AG04450 (cell line): Measurements from ENCODE around the gene SCGB1A1. TPM values are rescaled to one million over a fixed set of nuclear protein-coding genes. Genes with fewer than 3 reads are reported as not detected.

Experiments used
- CTCF ChIA-PET: fragments of 300-600, 350-600 bp; formaldehyde crosslinking; extraction: SDS; loops from one replicate; lab custom pipeline; 2022; ENCODE audit warnings: antibody characterized with exemption, inconsistent platforms; lab: Charles Lee
- POLR2A ChIA-PET: fragments of 350-600 bp; formaldehyde crosslinking; extraction: SDS; loops from one replicate; lab custom pipeline; 2021; ENCODE audit warnings: antibody characterized with exemption, inconsistent platforms; lab: Yijun Ruan, JAX
- DNase-seq: peaks from one replicate; pipeline ENCODE4 v3.0.0-alpha.2; 2011; ENCODE audit warnings: low read depth, low spot score
- H3K27ac ChIP-seq: one replicate; pipeline ENCODE4 v1.5.1; 2012; ENCODE audit warnings: low read depth, low read length, control low read depth
- H3K27me3 ChIP-seq: one replicate; pipeline ENCODE4 v1.6.0; 2012; ENCODE audit warnings: low read length; ENCODE audit not compliant: control insufficient read depth, insufficient read depth
- H3K4me3 ChIP-seq: 2 replicates; pipeline ENCODE4 v1.5.1; 2011; ENCODE audit warnings: mild to moderate bottlenecking, low read depth, low read length, control low read depth
- H3K9me3 ChIP-seq: 2 replicates; pipeline ENCODE4 v1.5.1; 2012; ENCODE audit warnings: low read length; ENCODE audit not compliant: control insufficient read depth, insufficient read depth
- polyA minus RNA-seq: library from RNA; depleted of rRNA, polyadenylated mRNA; stranded (reverse); fragments of >200 nt; gene quantifications from 2 replicates; pipeline ENCODE4 v1.2.3, GENCODE V29; 2011; rRNA and poly(A)+ RNA removed
- polyA plus RNA-seq: library from polyadenylated mRNA; depleted of rRNA; stranded (reverse); fragments of >200 nt; gene quantifications from 2 replicates; pipeline ENCODE4 v1.2.3, GENCODE V29; 2011; rRNA removed
- TF ChIP-seq, protein P1 (sequence below): IDR thresholded peaks from 2 replicates; pipeline ENCODE4 v1.5.1; 2011; ENCODE audit warnings: low read depth, low read length, control low read depth, inconsistent platforms

Gene SCGB1A1, protein sequence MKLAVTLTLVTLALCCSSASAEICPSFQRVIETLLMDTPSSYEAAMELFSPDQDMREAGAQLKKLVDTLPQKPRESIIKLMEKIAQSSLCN
- polyA plus RNA-seq (not detected in 2 replicates), polyA minus RNA-seq (not detected in 2 replicates)

DNA sequence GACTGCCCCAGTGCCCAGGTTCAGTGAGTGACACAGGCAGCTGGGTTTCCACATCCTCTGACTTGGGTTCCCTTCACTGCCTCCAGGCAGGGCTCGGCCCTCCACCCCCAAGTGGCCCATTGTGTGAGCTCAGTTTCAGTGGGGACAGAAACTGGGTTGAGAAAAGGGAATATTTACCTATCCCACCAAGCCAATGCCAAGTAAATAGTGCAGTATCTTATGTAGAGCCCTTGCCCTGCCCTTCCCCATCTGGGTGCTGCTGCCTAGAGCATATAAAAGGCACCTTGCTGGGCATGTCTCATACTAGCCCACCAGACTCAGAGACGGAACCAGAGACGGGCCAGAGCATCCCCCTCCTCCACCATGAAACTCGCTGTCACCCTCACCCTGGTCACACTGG is at the start of gene SCGB1A1:
SCGB1A1 (plus strand) TSS at position 301 of the 400 bp plus-strand sequence; CDS start at position 364, 63 bp downstream.
- POLR2A ChIA-PET: interaction anchor here (0.6 to 0.9 kb wide), 2 partner anchors 26 to 139 kb away, joined by 3 read pairs; no protein-coding TSS in a partner anchor
- CTCF ChIA-PET: interaction anchor here (0.5 to 3.3 kb wide), 4 partner anchors 24 to 1906 kb away, joined by 3 to 16 read pairs (median 12); no protein-coding TSS in a partner anchor
- no peak for DNase-seq
- Histone ChIP-seq H3K4me3 (no peak within 1 kb of the TSS), H3K27ac (peak within 1 kb of the TSS; percentile 11), H3K9me3 (no peaks in the 10 kb centered on the region), H3K27me3 (no peaks in the 10 kb centered on the region)
- TF ChIP-seq, protein P1, sequence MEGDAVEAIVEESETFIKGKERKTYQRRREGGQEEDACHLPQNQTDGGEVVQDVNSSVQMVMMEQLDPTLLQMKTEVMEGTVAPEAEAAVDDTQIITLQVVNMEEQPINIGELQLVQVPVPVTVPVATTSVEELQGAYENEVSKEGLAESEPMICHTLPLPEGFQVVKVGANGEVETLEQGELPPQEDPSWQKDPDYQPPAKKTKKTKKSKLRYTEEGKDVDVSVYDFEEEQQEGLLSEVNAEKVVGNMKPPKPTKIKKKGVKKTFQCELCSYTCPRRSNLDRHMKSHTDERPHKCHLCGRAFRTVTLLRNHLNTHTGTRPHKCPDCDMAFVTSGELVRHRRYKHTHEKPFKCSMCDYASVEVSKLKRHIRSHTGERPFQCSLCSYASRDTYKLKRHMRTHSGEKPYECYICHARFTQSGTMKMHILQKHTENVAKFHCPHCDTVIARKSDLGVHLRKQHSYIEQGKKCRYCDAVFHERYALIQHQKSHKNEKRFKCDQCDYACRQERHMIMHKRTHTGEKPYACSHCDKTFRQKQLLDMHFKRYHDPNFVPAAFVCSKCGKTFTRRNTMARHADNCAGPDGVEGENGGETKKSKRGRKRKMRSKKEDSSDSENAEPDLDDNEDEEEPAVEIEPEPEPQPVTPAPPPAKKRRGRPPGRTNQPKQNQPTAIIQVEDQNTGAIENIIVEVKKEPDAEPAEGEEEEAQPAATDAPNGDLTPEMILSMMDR: no peak

DNA sequence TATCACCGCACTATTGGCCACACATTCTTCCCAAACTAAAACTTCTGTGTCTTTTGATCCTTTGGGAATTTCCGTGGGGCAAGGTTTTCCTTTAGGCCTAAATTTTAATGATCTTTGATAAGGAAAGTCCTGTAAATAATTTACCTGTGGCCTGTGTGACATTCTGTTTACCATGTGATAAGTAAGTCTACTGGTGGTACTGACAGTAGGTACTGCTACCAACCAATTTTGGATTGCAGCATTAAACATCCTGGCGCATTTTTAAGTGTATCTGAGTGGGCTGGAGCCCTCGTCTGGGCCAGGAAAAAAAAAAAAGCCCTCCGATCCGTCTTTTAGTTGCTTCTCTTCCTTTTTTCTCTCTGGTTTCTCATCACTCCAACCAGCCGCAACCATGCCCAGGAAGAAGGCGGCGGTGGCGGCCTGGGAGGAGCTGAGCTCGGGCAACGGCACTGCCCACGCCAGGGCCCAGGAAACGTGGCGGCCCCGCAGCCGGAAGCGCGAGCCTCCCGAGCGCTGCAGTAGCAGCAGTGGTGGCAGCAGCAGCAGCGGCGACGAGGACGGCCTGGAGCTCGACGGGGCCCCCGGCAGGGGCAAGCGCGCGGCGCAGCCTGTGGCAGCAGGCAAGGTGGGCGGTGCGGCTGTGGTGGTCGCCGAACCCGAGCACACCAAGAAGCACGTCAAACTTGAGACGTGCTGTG is 47.9 kb upstream of the SCGB1A1 start:
- DNase-seq: no peak
- TF ChIP-seq, protein P1: no peak
- CTCF ChIA-PET: no interaction called here
- Histone ChIP-seq H3K27ac (no peak overlapping the region), H3K27me3 (peaks cover 3% of the 10 kb centered on the region), H3K4me3 (no peak overlapping the region), H3K9me3 (peaks cover 7% of the 10 kb centered on the region)
- POLR2A ChIA-PET: no interaction called here

DNA sequence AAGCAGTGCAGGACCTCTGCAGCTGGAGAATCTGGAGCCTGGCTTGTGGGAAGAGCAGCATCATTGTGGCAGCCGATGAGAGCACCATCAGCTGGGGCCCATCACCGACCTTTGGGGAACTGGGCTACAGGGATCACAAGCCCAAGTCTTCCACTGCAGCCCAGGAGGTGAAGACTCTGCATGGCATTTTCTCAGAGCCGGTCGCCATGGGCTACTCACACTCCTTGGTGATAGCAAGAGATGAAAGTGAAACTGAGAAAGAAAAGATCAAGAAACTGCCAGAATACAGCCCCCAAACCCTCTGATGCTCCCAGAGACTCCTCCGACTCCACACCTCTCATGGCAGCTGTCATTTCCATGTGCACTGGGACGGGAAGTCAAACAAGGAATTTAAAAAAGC is 46.0 kb upstream of the SCGB1A1 start:
- TF ChIP-seq, protein P1: no peak
- ChIA-PET POLR2A (interaction anchor here (0.6 kb wide), 1 partner anchor 1344 kb away, joined by 6 read pairs; no protein-coding TSS in a partner anchor), CTCF (no interaction called here)
- H3K4me3 ChIP-seq: no peak overlapping the region
- peaks cover 7% of the 10 kb centered on the region for H3K9me3 ChIP-seq
- H3K27me3 ChIP-seq: peaks cover 3% of the 10 kb centered on the region
- DNase-seq: no peak
- H3K27ac ChIP-seq: no peak overlapping the region

DNA sequence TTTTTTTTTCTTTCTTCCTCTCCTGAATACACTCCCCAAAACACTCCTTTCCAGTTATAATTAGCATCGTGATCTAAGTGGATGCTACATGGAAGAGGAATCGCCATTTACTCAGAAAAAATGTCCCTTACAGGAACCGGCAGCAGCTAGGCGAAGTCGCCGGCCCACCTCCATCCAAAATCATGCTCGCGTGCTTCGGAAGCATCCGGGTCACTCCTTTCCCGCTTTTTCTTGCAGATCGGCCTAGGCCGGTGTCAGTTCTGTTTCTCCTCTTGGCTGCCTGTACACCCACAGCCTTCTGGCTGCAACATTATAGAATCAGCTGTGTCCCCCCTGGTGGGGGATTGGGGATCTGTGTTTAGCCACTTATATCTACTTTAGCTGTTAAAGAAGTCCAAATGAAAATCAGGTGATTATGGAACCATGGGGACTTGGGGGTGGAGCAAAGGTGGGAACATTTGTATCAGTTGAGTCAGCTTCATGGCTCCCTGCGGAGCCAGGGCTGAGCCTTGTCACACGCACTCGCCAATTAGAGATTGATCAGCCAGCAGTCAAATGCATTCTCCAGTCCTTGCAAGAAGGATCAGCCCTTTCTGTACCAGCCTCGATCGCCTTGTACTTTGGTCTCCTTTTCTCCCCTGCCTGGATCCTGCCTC is 45.2 kb upstream of the SCGB1A1 start:
- ChIA-PET POLR2A (no interaction called here), CTCF (interaction anchor here (0.7 kb wide), 1 partner anchor 157 kb away, joined by 3 read pairs; no protein-coding TSS in a partner anchor)
- TF ChIP-seq, protein P1: no peak
- Histone ChIP-seq H3K9me3 (peaks cover 3% of the 10 kb centered on the region; the same call in 1 of the 2 replicates), H3K27me3 (peaks cover 3% of the 10 kb centered on the region), H3K27ac (no peak overlapping the region), H3K4me3 (no peak overlapping the region)
- no peak for DNase-seq
